ENCODE data around the gene CTXND2.
A peak's percentile ranks its signal among the peaks of the same experiment; 100 is the strongest.
"Not testable (repeated sequence)": the region's sequence is repeated elsewhere in the genome, so short reads cannot be mapped to it uniquely, and the experiment has no call there.

CTXND2 gene

GRCh38 chr1:150842964-150843363 is 44.0 kb upstream of the CTXND2 start:
- no peak overlapping the region for H2BK15ac ChIP-seq (ENCODE audit: low read depth, poor library complexity, severe bottlenecking)
- H3K36me3 ChIP-seq (ENCODE audit: control insufficient read depth in 1 of 2, insufficient read depth in 2 of 2, low read depth in 1 of 2, low read length in 2 of 2): peaks cover 2 to 77% of the 10 kb centered on the region in 2 experiments
- no peak overlapping the region for H3K4me2 ChIP-seq (ENCODE audit: low read length, poor library complexity, severe bottlenecking)
- H3K14ac ChIP-seq (ENCODE audit: low read length in 2 of 2): no peak overlapping the region
- H2AFZ ChIP-seq (ENCODE audit: low read depth, low read length): no peak overlapping the region
- no peak overlapping the region for H2AK5ac ChIP-seq (ENCODE audit: low read length, severe bottlenecking)
- H3K4me1 ChIP-seq (ENCODE audit: control insufficient read depth, insufficient read depth, low read depth, low read length): no peaks in the 10 kb centered on the region
- no peak overlapping the region for H3K9ac ChIP-seq (ENCODE audit: low read length)
- H3K4me3 ChIP-seq (ENCODE audit: insufficient read depth in 1 of 2, low read depth in 1 of 2, low read length in 2 of 2): no peak overlapping the region
- H2BK5ac ChIP-seq (ENCODE audit: low read depth, low read length, poor library complexity, severe bottlenecking): no peak overlapping the region
- no peak overlapping the region for H3K27ac ChIP-seq (ENCODE audit: low read length, poor library complexity, severe bottlenecking)
- no peak overlapping the region for H3K18ac ChIP-seq (ENCODE audit: low read depth in 1 of 2, low read length in 2 of 2)
- no peak overlapping the region for H4K91ac ChIP-seq (ENCODE audit: low read length)
- no peak overlapping the region for H2BK120ac ChIP-seq (ENCODE audit: low read depth, low read length)
- no peak overlapping the region for H2BK12ac ChIP-seq (ENCODE audit: low read length in 2 of 2)
- no peak overlapping the region for H4K8ac ChIP-seq (ENCODE audit: low read length)
- 80% methylated on average over 1 of the region's 2 CpGs for WGBS
- H3K79me1 ChIP-seq (replicated peaks; ENCODE audit: low read length, poor library complexity, severe bottlenecking): peaks cover 9% of the 10 kb centered on the region
- H3K27me3 ChIP-seq (ENCODE audit: control insufficient read depth in 1 of 2, insufficient read depth in 1 of 2, low read length in 2 of 2): no peaks in the 10 kb centered on the region
- DNase-seq: no peak
- no peak overlapping the region for H3K4ac ChIP-seq (ENCODE audit: low read depth in 1 of 2, low read length in 2 of 2)
- no peaks in the 10 kb centered on the region for H3K9me3 ChIP-seq (ENCODE audit: control insufficient read depth, low read length)
- no peak overlapping the region for H3K23ac ChIP-seq (ENCODE audit: low read length in 2 of 2)

- Histone ChIP-seq H4K91ac (ENCODE audit: low read length) (no peak overlapping the region), H3K27me3 (ENCODE audit: control insufficient read depth in 1 of 2, insufficient read depth in 1 of 2, low read length in 2 of 2) (no peaks in the 10 kb centered on the region), H2AFZ (ENCODE audit: low read depth, low read length) (no peak overlapping the region), H2BK5ac (ENCODE audit: low read depth, low read length, poor library complexity, severe bottlenecking) (no peak overlapping the region), H2BK12ac (ENCODE audit: low read length in 2 of 2) (no peak overlapping the region), H4K8ac (ENCODE audit: low read length) (no peak overlapping the region), H3K18ac (ENCODE audit: low read depth in 1 of 2, low read length in 2 of 2) (no peak overlapping the region), H3K4me3 (ENCODE audit: insufficient read depth in 1 of 2, low read depth in 1 of 2, low read length in 2 of 2) (no peak overlapping the region), H3K27ac (ENCODE audit: low read length, poor library complexity, severe bottlenecking) (no peak overlapping the region), H2AK5ac (ENCODE audit: low read length, severe bottlenecking) (no peak overlapping the region), H3K79me1 (replicated peaks; ENCODE audit: low read length, poor library complexity, severe bottlenecking) (peaks cover 12% of the 10 kb centered on the region), H2BK120ac (ENCODE audit: low read depth, low read length) (no peak overlapping the region), H3K4ac (ENCODE audit: low read depth in 1 of 2, low read length in 2 of 2) (no peak overlapping the region), H3K4me2 (ENCODE audit: low read length, poor library complexity, severe bottlenecking) (no peak overlapping the region), H3K36me3 (ENCODE audit: control insufficient read depth in 1 of 2, insufficient read depth in 2 of 2, low read depth in 1 of 2, low read length in 2 of 2) (peaks cover 4 to 74% of the 10 kb centered on the region in 2 experiments), H3K4me1 (ENCODE audit: control insufficient read depth, insufficient read depth, low read depth, low read length) (no peaks in the 10 kb centered on the region), H3K9me3 (ENCODE audit: control insufficient read depth, low read length) (no peaks in the 10 kb centered on the region), H2BK15ac (ENCODE audit: low read depth, poor library complexity, severe bottlenecking) (no peak overlapping the region), H3K14ac (ENCODE audit: low read length in 2 of 2) (no peak overlapping the region), H3K9ac (ENCODE audit: low read length) (no peak overlapping the region), H3K23ac (ENCODE audit: low read length in 2 of 2) (no peak overlapping the region)
- 94% methylated on average over 1 of the region's 2 CpGs for WGBS
- DNase-seq: no peak
Observed at GRCh38 chr1:150843474-150843873, 43.5 kb upstream of the CTXND2 start.

GRCh38 chr1:150846473-150847146 is 40.3 kb upstream of the CTXND2 start:
- H2BK120ac ChIP-seq (ENCODE audit: low read depth, low read length): no peak overlapping the region
- WGBS: 100% methylated on average over 4 of the region's 4 CpGs

GRCh38 chr1:150850801-150851362 is 36.1 kb upstream of the CTXND2 start:
- H3K4me3 ChIP-seq (ENCODE audit: insufficient read depth in 1 of 2, low read depth in 1 of 2, low read length in 2 of 2); H2BK5ac ChIP-seq (ENCODE audit: low read depth, low read length, poor library complexity, severe bottlenecking); H4K8ac ChIP-seq (ENCODE audit: low read length); H3K27ac ChIP-seq (ENCODE audit: low read length, poor library complexity, severe bottlenecking); H3K18ac ChIP-seq (ENCODE audit: low read depth in 1 of 2, low read length in 2 of 2); H2BK120ac ChIP-seq (ENCODE audit: low read depth, low read length); H3K27me3 ChIP-seq (ENCODE audit: control insufficient read depth in 1 of 2, insufficient read depth in 1 of 2, low read length in 2 of 2); H3K4ac ChIP-seq (ENCODE audit: low read depth in 1 of 2, low read length in 2 of 2); H2BK15ac ChIP-seq (ENCODE audit: low read depth, poor library complexity, severe bottlenecking); H3K9ac ChIP-seq (ENCODE audit: low read length); H3K23ac ChIP-seq (ENCODE audit: low read length in 2 of 2); H2AK5ac ChIP-seq (ENCODE audit: low read length, severe bottlenecking); H2BK12ac ChIP-seq (ENCODE audit: low read length in 2 of 2); H4K91ac ChIP-seq (ENCODE audit: low read length); H2AFZ ChIP-seq (ENCODE audit: low read depth, low read length); H3K14ac ChIP-seq (ENCODE audit: low read length in 2 of 2); H3K9me3 ChIP-seq (ENCODE audit: control insufficient read depth, low read length); H3K4me2 ChIP-seq (ENCODE audit: low read length, poor library complexity, severe bottlenecking); DNase-seq; H3K4me1 ChIP-seq (ENCODE audit: control insufficient read depth, insufficient read depth, low read depth, low read length): not testable (repeated sequence)
- H3K79me1 ChIP-seq (replicated peaks; ENCODE audit: low read length, poor library complexity, severe bottlenecking): peaks cover 17% of the 10 kb centered on the region
- over 99% methylated on average over 23 of the region's 49 CpGs for WGBS
- peaks cover 10 to 54% of the 10 kb centered on the region in 2 experiments for H3K36me3 ChIP-seq (ENCODE audit: control insufficient read depth in 1 of 2, insufficient read depth in 2 of 2, low read depth in 1 of 2, low read length in 2 of 2)

More at GRCh38 chr1:150846473-150847146, 40.3 kb upstream of the CTXND2 start:
- peaks cover 4 to 59% of the 10 kb centered on the region in 2 experiments for H3K36me3 ChIP-seq (ENCODE audit: control insufficient read depth in 1 of 2, insufficient read depth in 2 of 2, low read depth in 1 of 2, low read length in 2 of 2)
- no peak overlapping the region for H2BK12ac ChIP-seq (ENCODE audit: low read length in 2 of 2)
- no peaks in the 10 kb centered on the region for H3K9me3 ChIP-seq (ENCODE audit: control insufficient read depth, low read length)
- H2AFZ ChIP-seq (ENCODE audit: low read depth, low read length): no peak overlapping the region
- no peak for DNase-seq
- H3K4me2 ChIP-seq (ENCODE audit: low read length, poor library complexity, severe bottlenecking): no peak overlapping the region
- no peak overlapping the region for H3K23ac ChIP-seq (ENCODE audit: low read length in 2 of 2)
- H3K9ac ChIP-seq (ENCODE audit: low read length): peak overlapping the region; percentile 83
- H3K79me1 ChIP-seq (replicated peaks; ENCODE audit: low read length, poor library complexity, severe bottlenecking): peaks cover 12% of the 10 kb centered on the region
- H3K14ac ChIP-seq (ENCODE audit: low read length in 2 of 2): no peak overlapping the region
- H3K27me3 ChIP-seq (ENCODE audit: control insufficient read depth in 1 of 2, insufficient read depth in 1 of 2, low read length in 2 of 2): no peaks in the 10 kb centered on the region
- H2AK5ac ChIP-seq (ENCODE audit: low read length, severe bottlenecking): no peak overlapping the region
- no peak overlapping the region for H3K4me3 ChIP-seq (ENCODE audit: insufficient read depth in 1 of 2, low read depth in 1 of 2, low read length in 2 of 2)
- no peak overlapping the region for H3K27ac ChIP-seq (ENCODE audit: low read length, poor library complexity, severe bottlenecking)
- H4K8ac ChIP-seq (ENCODE audit: low read length): no peak overlapping the region
- no peak overlapping the region for H3K4ac ChIP-seq (ENCODE audit: low read depth in 1 of 2, low read length in 2 of 2)
- no peak overlapping the region for H2BK5ac ChIP-seq (ENCODE audit: low read depth, low read length, poor library complexity, severe bottlenecking)
- H2BK15ac ChIP-seq (ENCODE audit: low read depth, poor library complexity, severe bottlenecking): no peak overlapping the region
- no peaks in the 10 kb centered on the region for H3K4me1 ChIP-seq (ENCODE audit: control insufficient read depth, insufficient read depth, low read depth, low read length)
- H3K18ac ChIP-seq (ENCODE audit: low read depth in 1 of 2, low read length in 2 of 2): no peak overlapping the region
- no peak overlapping the region for H4K91ac ChIP-seq (ENCODE audit: low read length)

Data from mesenchymal stem cell (in vitro differentiated cells and primary cell).